K562 (cell line): ENCODE results near the gene SNU13. TPM values are rescaled to one million over a fixed set of nuclear protein-coding genes. Genes with fewer than 3 reads are reported as not detected.

ENCODE experiments used
- ATAC-seq: fragments of 200-7000 bp; cut with Tn5 transposase; 3 replicates; pipeline ENCODE4 v1.9.1; 2020; ENCODE audit warnings: moderate library complexity
- BruUV-seq: library from RNA; stranded (reverse); fragments of 400-500 nt; replicated peaks from 2 replicates; lab custom pipeline; 2021; lab: Mats Ljungman, UMichigan
- CTCF ChIA-PET: fragments of 300-600 bp; formaldehyde crosslinking; extraction: SDS; loops from one replicate; lab custom pipeline; 2021; ENCODE audit warnings: low intra/inter-chr PET ratio; lab: Yijun Ruan, JAX
- POLR2A ChIA-PET: fragments of 300-600, 350-650 bp; sonication (Branson Sonifier 250); formaldehyde crosslinking; extraction: SDS; loops from one replicate; lab custom pipeline; 2021; ENCODE audit warnings: antibody characterized with exemption, inconsistent platforms; lab: Yijun Ruan, JAX
- DNase-seq, 4 experiments: peaks; one replicate each; pipeline versions ENCODE4 v3.0.0 to v3.0.0-alpha.2; 2011 to 2018; ENCODE audit warnings: low spot score in 3 of 4, mixed read lengths in 3 of 4; ENCODE audit errors: extremely low read depth in 1 of 4
- FAIRE-seq: peaks from 2 replicates; lab custom pipeline; 2011; peaks lifted over from hg19 to GRCh38; lab: Jason Lieb, UNC
- H2AFZ ChIP-seq: 2 replicates; pipeline ENCODE4 v1.6.0; 2011; ENCODE audit warnings: low read depth, low read length, control low read depth, inconsistent platforms
- H3K27ac ChIP-seq: fragments of 200-600 bp; 3 replicates; pipeline ENCODE4 v1.8.0; 2011; ENCODE audit warnings: low read depth, mild to moderate bottlenecking, control low read depth, inconsistent platforms, low read length, moderate library complexity, mixed read lengths; ENCODE audit errors: extremely low read depth
- H3K27me3 ChIP-seq, 2 experiments: fragments of 300-600 bp in 1 of 2; 2 replicates in 1 of 2; 3 replicates in 1 of 2; pipeline versions ENCODE4 v1.6.0 to v1.8.0; 2011; ENCODE audit warnings: inconsistent platforms in 2 of 2, low read length in 2 of 2, mild to moderate bottlenecking in 1 of 2, mixed read lengths in 1 of 2, moderate library complexity in 1 of 2; ENCODE audit not compliant: control insufficient read depth in 2 of 2, insufficient read depth in 2 of 2
- H3K36me3 ChIP-seq: fragments of 300-600 bp; 3 replicates; pipeline ENCODE4 v1.8.0; 2011; ENCODE audit warnings: mild to moderate bottlenecking, low read length, inconsistent platforms; ENCODE audit not compliant: control insufficient read depth, insufficient read depth
- H3K4me1 ChIP-seq, 2 experiments: fragments of 200-600 bp in 1 of 2; replicated peaks in 1 of 2; 2 replicates in 1 of 2; 3 replicates in 1 of 2; pipeline versions ENCODE4 v1.5.1 to v1.8.0; 2011; ENCODE audit warnings: inconsistent platforms in 2 of 2, low read length in 2 of 2, mild to moderate bottlenecking in 1 of 2, mixed read lengths in 1 of 2, moderate library complexity in 1 of 2; ENCODE audit not compliant: control insufficient read depth in 2 of 2, insufficient read depth in 2 of 2
- H3K4me2 ChIP-seq: 2 replicates; pipeline ENCODE4 v1.6.1; 2011; ENCODE audit warnings: low read length, control low read depth, inconsistent platforms, mixed read lengths; ENCODE audit not compliant: insufficient read depth
- H3K4me3 ChIP-seq: fragments of 200-600 bp; sonication (generic), shearing (Covaris generic); 2 replicates; pipeline ENCODE4 v1.5.1; 2016; ENCODE audit warnings: control low read depth, inconsistent platforms
- H3K79me2 ChIP-seq: fragments of 200-600 bp; 3 replicates; pipeline ENCODE4 v1.8.0; 2011; ENCODE audit warnings: low read length, inconsistent platforms; ENCODE audit not compliant: control insufficient read depth, insufficient read depth
- H3K9ac ChIP-seq, 2 experiments: 2 replicates each; pipeline versions ENCODE4 v1.6.0 to v1.6.1; 2011; ENCODE audit warnings: low read depth in 2 of 2, low read length in 2 of 2, control low read depth in 1 of 2, inconsistent platforms in 1 of 2, mild to moderate bottlenecking in 1 of 2, mixed read lengths in 1 of 2; ENCODE audit not compliant: insufficient read depth in 1 of 2
- H3K9me1 ChIP-seq: one replicate; pipeline ENCODE4 v1.6.0; 2011; ENCODE audit warnings: inconsistent platforms, mild to moderate bottlenecking, low read length, moderate library complexity; ENCODE audit not compliant: control insufficient read depth, insufficient read depth
- H3K9me3 ChIP-seq: replicated peaks from 2 replicates; pipeline ENCODE4 v1.5.1; 2011; ENCODE audit warnings: low read depth, low read length, inconsistent platforms; ENCODE audit not compliant: control insufficient read depth, insufficient read depth
- H4K20me1 ChIP-seq: replicated peaks from 2 replicates; pipeline ENCODE4 v1.6.1; 2011; ENCODE audit warnings: low read length, inconsistent platforms, mixed read lengths; ENCODE audit not compliant: control insufficient read depth, insufficient read depth
- FUS ChIP-seq: fragments of 200-400 bp; formaldehyde crosslinking; optimal IDR thresholded peaks from 2 replicates; pipeline ENCODE3; 2017; ENCODE audit warnings: low read depth, low read length
- HNRNPUL1 ChIP-seq: fragments of 200-400 bp; formaldehyde crosslinking; IDR thresholded peaks from 2 replicates; pipeline ENCODE4 v1.6.1; 2017; ENCODE audit warnings: low read length
- MBD1 ChIP-seq: fragments of 250-450 bp; sonication (Bioruptor Pico); IDR thresholded peaks from 2 replicates; pipeline ENCODE4 v1.8.0; 2022; ENCODE audit warnings: inconsistent platforms
- NR1H2 ChIP-seq: sonication (generic); formaldehyde crosslinking; IDR thresholded peaks from 2 replicates; pipeline ENCODE4 v1.4.0; 2020; ENCODE audit warnings: mild to moderate bottlenecking, missing genetic modification reagents
- ZNF146 ChIP-seq: IDR thresholded peaks from one replicate; pipeline ENCODE4 v1.6.1; 2018; ENCODE audit warnings: missing compliant biosample characterization; ENCODE audit not compliant: unreplicated experiment
- WGBS: fragments of 100-300 bp; shearing (Covaris generic); methylation state at CpG from one replicate; pipeline ENCODE4 v1.1.6; 2016; ENCODE audit warnings: low coverage, mixed read lengths; ENCODE audit not compliant: insufficient coverage; ENCODE audit errors: missing lambda C conversion rate; 5-methylcytosine and 5-hydroxymethylcytosine counted together
- in situ Hi-C: fragments of 300-500 bp; cut with MboI; formaldehyde crosslinking; loops from 4 replicates; pipeline ENCODE4 v1.15.0; 2018; ENCODE audit warnings: inconsistent platforms, mixed read lengths
- intact Hi-C: fragments of 100-400 bp; cut with micrococcal nuclease; formaldehyde crosslinking; loops from 2 replicates; pipeline ENCODE4 v1.14.2; 2022
- polyA plus RNA-seq, 8 experiments: library from polyadenylated mRNA; depleted of rRNA in 4 of 8; stranded (reverse) in 5 of 8; unstranded in 3 of 8; fragments of >200 nt; fragmentation: Nextera tagmentation in 2 of 8; fragmentation: Illumina TruSeq in 1 of 8; extraction: Ambion mirVana in 2 of 8; extraction: Trizol in 1 of 8; gene quantifications; 2 replicates each; pipeline versions ENCODE4 v1.2.1 to v1.2.3, GENCODE V29; 2011 to 2014; ENCODE audit warnings: inconsistent platforms in 1 of 8, missing spikeins in 1 of 8
- total RNA-seq, 7 experiments: library from RNA; depleted of rRNA in 6 of 7; stranded (reverse); fragments of >200 nt in 6 of 7; fragmentation: Illumina TruSeq in 2 of 7; extraction: Trizol in 2 of 7; gene quantifications; 2 replicates each; pipeline versions ENCODE4 v1.2.1 to v1.2.3, GENCODE V29; 2011 to 2021; ENCODE audit warnings: low replicate concordance in 1 of 7

The SNU13 gene
- total and polyA plus RNA-seq, 9 of the 15 experiments (the other 6 are each of a cell fraction or from before 2014, with no cell fraction given): 185 to 981 (median 283) TPM

GRCh38 chr22:41641854-41642253 is 46.8 kb downstream of the SNU13 start:
- no TSS peak for BruUV-seq
- DNase-seq (no peak), ATAC-seq (no peak), FAIRE-seq (no peak)
- WGBS: 95% methylated on average over 5 of the region's 7 CpGs
- Histone ChIP-seq H2AFZ (no peak overlapping the region), H3K4me2 (no peak overlapping the region), H3K36me3 (peaks cover 77% of the 10 kb centered on the region), H3K4me3 (no peak overlapping the region), H3K9me1 (no peaks in the 10 kb centered on the region), H3K27me3 (no peaks in the 10 kb centered on the region), H3K9me3 (no peaks in the 10 kb centered on the region), H3K27ac (no peak overlapping the region), H3K9ac (no peak overlapping the region), H3K79me2 (peaks cover 8% of the 10 kb centered on the region), H4K20me1 (no peaks in the 10 kb centered on the region), H3K4me1 (no peaks in the 10 kb centered on the region)
- ChIA-PET CTCF (no interaction called here), POLR2A (no interaction called here)
- intact Hi-C loops: no loop called here
- in situ Hi-C loops: no loop called here
- no peak for TF ChIP-seq MBD1
- TF ChIP-seq ZNF146: peak; percentile 37
- TF ChIP-seq NR1H2 (CRISPR knock-in tag): no peak

- intact Hi-C loops: no loop called here
- no TSS peak for BruUV-seq
- Histone ChIP-seq H3K4me1 (no peaks in the 10 kb centered on the region), H3K27ac (no peak overlapping the region), H2AFZ (no peak overlapping the region), H3K79me2 (peaks cover 8% of the 10 kb centered on the region), H3K9me1 (no peaks in the 10 kb centered on the region), H3K27me3 (no peaks in the 10 kb centered on the region), H3K9me3 (no peaks in the 10 kb centered on the region), H3K4me2 (no peak overlapping the region), H3K4me3 (no peak overlapping the region), H3K36me3 (peaks cover 84% of the 10 kb centered on the region), H3K9ac (no peak overlapping the region), H4K20me1 (no peaks in the 10 kb centered on the region)
- TF ChIP-seq HNRNPUL1 (no peak), FUS (no peak)
- ATAC-seq: no peak
- no peak for DNase-seq
- ChIA-PET CTCF (no interaction called here), POLR2A (interaction anchor here (1.4 kb wide), 2 partner anchors 8 to 12 kb away, joined by 3 to 4 read pairs; no protein-coding TSS in a partner anchor)
- no peak for FAIRE-seq
- 71% methylated on average over 4 of the region's 5 CpGs for WGBS
- in situ Hi-C loops: no loop called here
Measured at GRCh38 chr22:41638748-41639147, 49.9 kb downstream of the SNU13 start.
